K562 (cell line): ENCODE measurements around the gene PKD1L1. TPM values are rescaled to one million over a fixed set of nuclear protein-coding genes. Genes with fewer than 3 reads are reported as not detected.

Experiments
- CTBP1 ChIP-seq: fragments of 450-650 bp; IDR thresholded peaks from 2 replicates; pipeline ENCODE4 v1.6.1; 2016; ENCODE audit warnings: borderline replicate concordance
- GTF2F1 ChIP-seq: IDR thresholded peaks from 2 replicates; pipeline ENCODE4 v1.6.1; 2011; ENCODE audit warnings: low read depth, low read length, improper control_type of control experiment
- HDAC2 ChIP-seq: fragments of 450-650 bp; IDR thresholded peaks from 2 replicates; pipeline ENCODE4 v1.6.1; 2016; ENCODE audit warnings: mild to moderate bottlenecking
- MCM7 ChIP-seq, 2 experiments: fragments of 450-650 bp; IDR thresholded peaks; 2 replicates each; pipeline ENCODE4 v1.6.1; 2016 to 2018
- RNF2 ChIP-seq: sonication (generic); IDR thresholded peaks from 2 replicates; pipeline ENCODE4 v1.6.1; 2016
- SNRNP70 ChIP-seq: fragments of 200-400 bp; formaldehyde crosslinking; optimal IDR thresholded peaks from 2 replicates; pipeline ENCODE3; 2017; ENCODE audit warnings: low read depth, low read length
- TEAD4 ChIP-seq, 2 experiments: sonication (generic) in 1 of 2; formaldehyde crosslinking in 1 of 2; IDR thresholded peaks; 2 replicates each; pipeline versions ENCODE4 v1.6.1 to v1.8.0; 2012 to 2022; ENCODE audit warnings: borderline replicate concordance in 1 of 2, inconsistent platforms in 1 of 2, low read length in 1 of 2, mild to moderate bottlenecking in 1 of 2, missing genetic modification reagents in 1 of 2
- ZC3H4 ChIP-seq: sonication (generic); formaldehyde crosslinking; IDR thresholded peaks from 2 replicates; pipeline ENCODE4 v1.9.0; 2021; ENCODE audit warnings: missing genetic modification reagents, borderline replicate concordance
- polyA plus RNA-seq, 8 experiments: library from polyadenylated mRNA; depleted of rRNA in 4 of 8; stranded (reverse) in 5 of 8; unstranded in 3 of 8; fragments of >200 nt; fragmentation: Nextera tagmentation in 2 of 8; fragmentation: Illumina TruSeq in 1 of 8; extraction: Ambion mirVana in 2 of 8; extraction: Trizol in 1 of 8; gene quantifications; 2 replicates each; pipeline versions ENCODE4 v1.2.1 to v1.2.3, GENCODE V29; 2011 to 2014; ENCODE audit warnings: inconsistent platforms in 1 of 8, missing spikeins in 1 of 8
- total RNA-seq, 7 experiments: library from RNA; depleted of rRNA in 6 of 7; stranded (reverse); fragments of >200 nt in 6 of 7; fragmentation: Illumina TruSeq in 2 of 7; extraction: Trizol in 2 of 7; gene quantifications; 2 replicates each; pipeline versions ENCODE4 v1.2.1 to v1.2.3, GENCODE V29; 2011 to 2021; ENCODE audit warnings: low replicate concordance in 1 of 7
- TF ChIP-seq, protein P1 (sequence below): IDR thresholded peaks from 3 replicates; pipeline ENCODE4 v1.6.1; 2011; ENCODE audit warnings: borderline replicate concordance, mild to moderate bottlenecking; ENCODE audit not compliant: insufficient read length, insufficient read depth
- TF ChIP-seq, protein P2 (sequence below): fragments of 450-650 bp; formaldehyde crosslinking; IDR thresholded peaks from 2 replicates; pipeline ENCODE4 v1.4.0; 2020; ENCODE audit warnings: mild to moderate bottlenecking, mixed read lengths
- TF ChIP-seq, protein P3 (sequence below): fragments of 200-600 bp; sonication (generic); IDR thresholded peaks from one replicate; pipeline ENCODE4 v1.6.1; 2012; ENCODE audit warnings: mild to moderate bottlenecking, low read depth, low read length, inconsistent platforms
- TF ChIP-seq, protein P4 (sequence below): fragments of 450-650 bp; formaldehyde crosslinking; IDR thresholded peaks from 2 replicates; pipeline ENCODE4 v1.4.0; 2022; ENCODE audit warnings: mild to moderate bottlenecking, moderate library complexity

Gene PKD1L1
- total and polyA plus RNA-seq, 9 of the 15 experiments (the other 6 are each of a cell fraction or from before 2014, with no cell fraction given), result 0.01 to 0.02 TPM; not detected in 7

DNA sequence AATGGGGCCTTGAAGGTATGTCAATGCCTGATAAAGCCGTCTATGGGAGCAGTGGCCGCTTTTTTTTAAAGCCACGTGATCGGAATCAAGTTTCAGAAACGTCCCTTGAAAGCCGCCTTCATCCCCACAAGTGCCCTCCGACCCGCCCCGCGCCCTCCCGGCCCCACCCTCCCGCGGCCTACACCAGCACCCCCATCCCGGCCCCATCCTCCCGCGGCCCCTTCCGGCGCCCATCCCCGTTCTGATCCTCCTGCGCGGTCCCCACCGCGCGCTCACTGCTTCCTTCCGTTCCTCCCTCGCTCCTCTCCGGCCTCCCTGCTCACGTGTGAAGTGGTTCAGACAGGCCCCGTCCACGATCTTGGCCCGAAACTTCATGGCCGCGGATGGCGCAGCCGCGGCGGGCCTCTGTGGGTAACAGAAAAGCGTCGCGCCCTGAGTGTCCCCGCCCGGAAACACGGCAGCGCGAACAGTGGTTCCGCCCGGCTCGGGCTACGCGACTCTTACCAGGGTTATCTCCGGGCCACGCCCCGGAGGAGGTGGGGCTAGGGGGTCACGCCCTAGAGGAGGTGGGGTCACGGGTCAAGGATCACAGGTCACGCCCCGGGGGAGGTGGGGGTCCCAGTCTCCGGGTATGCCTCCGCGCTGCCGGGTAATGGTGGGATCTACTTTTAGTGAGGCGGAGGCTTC, 31.0 kb upstream of the PKD1L1 start, which contains the start of gene HUS1 (continued):
- TF ChIP-seq HDAC2 (peak; percentile 68; the same call in 1 of the 2 replicates), GTF2F1 (peak; percentile 71; the same call in 1 of the 2 replicates), CTBP1 (peak; percentile 84; the same call in 1 of the 2 replicates), RNF2 (no peak; the same call in none of the 2 replicates), TEAD4 (IDR thresholded peaks at IDR 0.05; ENCODE audit: low read length) (no peak; the same call in 1 of the 2 replicates), TEAD4 (CRISPR knock-in tag; IDR thresholded peaks at IDR 0.05; ENCODE audit: borderline replicate concordance) (no peak), SNRNP70 (no peak), ZC3H4 (no peak), MCM7 (IDR thresholded peaks at IDR 0.05) (no peak)
- TF ChIP-seq, protein P1, sequence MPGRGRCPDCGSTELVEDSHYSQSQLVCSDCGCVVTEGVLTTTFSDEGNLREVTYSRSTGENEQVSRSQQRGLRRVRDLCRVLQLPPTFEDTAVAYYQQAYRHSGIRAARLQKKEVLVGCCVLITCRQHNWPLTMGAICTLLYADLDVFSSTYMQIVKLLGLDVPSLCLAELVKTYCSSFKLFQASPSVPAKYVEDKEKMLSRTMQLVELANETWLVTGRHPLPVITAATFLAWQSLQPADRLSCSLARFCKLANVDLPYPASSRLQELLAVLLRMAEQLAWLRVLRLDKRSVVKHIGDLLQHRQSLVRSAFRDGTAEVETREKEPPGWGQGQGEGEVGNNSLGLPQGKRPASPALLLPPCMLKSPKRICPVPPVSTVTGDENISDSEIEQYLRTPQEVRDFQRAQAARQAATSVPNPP, result no peak
- TF ChIP-seq, protein P2, sequence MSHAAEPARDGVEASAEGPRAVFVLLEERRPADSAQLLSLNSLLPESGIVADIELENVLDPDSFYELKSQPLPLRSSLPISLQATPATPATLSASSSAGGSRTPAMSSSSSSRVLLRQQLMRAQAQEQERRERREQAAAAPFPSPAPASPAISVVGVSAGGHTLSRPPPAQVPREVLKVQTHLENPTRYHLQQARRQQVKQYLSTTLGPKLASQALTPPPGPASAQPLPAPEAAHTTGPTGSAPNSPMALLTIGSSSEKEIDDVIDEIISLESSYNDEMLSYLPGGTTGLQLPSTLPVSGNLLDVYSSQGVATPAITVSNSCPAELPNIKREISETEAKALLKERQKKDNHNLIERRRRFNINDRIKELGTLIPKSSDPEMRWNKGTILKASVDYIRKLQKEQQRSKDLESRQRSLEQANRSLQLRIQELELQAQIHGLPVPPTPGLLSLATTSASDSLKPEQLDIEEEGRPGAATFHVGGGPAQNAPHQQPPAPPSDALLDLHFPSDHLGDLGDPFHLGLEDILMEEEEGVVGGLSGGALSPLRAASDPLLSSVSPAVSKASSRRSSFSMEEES, result peak; percentile 67
- TF ChIP-seq, protein P3, sequence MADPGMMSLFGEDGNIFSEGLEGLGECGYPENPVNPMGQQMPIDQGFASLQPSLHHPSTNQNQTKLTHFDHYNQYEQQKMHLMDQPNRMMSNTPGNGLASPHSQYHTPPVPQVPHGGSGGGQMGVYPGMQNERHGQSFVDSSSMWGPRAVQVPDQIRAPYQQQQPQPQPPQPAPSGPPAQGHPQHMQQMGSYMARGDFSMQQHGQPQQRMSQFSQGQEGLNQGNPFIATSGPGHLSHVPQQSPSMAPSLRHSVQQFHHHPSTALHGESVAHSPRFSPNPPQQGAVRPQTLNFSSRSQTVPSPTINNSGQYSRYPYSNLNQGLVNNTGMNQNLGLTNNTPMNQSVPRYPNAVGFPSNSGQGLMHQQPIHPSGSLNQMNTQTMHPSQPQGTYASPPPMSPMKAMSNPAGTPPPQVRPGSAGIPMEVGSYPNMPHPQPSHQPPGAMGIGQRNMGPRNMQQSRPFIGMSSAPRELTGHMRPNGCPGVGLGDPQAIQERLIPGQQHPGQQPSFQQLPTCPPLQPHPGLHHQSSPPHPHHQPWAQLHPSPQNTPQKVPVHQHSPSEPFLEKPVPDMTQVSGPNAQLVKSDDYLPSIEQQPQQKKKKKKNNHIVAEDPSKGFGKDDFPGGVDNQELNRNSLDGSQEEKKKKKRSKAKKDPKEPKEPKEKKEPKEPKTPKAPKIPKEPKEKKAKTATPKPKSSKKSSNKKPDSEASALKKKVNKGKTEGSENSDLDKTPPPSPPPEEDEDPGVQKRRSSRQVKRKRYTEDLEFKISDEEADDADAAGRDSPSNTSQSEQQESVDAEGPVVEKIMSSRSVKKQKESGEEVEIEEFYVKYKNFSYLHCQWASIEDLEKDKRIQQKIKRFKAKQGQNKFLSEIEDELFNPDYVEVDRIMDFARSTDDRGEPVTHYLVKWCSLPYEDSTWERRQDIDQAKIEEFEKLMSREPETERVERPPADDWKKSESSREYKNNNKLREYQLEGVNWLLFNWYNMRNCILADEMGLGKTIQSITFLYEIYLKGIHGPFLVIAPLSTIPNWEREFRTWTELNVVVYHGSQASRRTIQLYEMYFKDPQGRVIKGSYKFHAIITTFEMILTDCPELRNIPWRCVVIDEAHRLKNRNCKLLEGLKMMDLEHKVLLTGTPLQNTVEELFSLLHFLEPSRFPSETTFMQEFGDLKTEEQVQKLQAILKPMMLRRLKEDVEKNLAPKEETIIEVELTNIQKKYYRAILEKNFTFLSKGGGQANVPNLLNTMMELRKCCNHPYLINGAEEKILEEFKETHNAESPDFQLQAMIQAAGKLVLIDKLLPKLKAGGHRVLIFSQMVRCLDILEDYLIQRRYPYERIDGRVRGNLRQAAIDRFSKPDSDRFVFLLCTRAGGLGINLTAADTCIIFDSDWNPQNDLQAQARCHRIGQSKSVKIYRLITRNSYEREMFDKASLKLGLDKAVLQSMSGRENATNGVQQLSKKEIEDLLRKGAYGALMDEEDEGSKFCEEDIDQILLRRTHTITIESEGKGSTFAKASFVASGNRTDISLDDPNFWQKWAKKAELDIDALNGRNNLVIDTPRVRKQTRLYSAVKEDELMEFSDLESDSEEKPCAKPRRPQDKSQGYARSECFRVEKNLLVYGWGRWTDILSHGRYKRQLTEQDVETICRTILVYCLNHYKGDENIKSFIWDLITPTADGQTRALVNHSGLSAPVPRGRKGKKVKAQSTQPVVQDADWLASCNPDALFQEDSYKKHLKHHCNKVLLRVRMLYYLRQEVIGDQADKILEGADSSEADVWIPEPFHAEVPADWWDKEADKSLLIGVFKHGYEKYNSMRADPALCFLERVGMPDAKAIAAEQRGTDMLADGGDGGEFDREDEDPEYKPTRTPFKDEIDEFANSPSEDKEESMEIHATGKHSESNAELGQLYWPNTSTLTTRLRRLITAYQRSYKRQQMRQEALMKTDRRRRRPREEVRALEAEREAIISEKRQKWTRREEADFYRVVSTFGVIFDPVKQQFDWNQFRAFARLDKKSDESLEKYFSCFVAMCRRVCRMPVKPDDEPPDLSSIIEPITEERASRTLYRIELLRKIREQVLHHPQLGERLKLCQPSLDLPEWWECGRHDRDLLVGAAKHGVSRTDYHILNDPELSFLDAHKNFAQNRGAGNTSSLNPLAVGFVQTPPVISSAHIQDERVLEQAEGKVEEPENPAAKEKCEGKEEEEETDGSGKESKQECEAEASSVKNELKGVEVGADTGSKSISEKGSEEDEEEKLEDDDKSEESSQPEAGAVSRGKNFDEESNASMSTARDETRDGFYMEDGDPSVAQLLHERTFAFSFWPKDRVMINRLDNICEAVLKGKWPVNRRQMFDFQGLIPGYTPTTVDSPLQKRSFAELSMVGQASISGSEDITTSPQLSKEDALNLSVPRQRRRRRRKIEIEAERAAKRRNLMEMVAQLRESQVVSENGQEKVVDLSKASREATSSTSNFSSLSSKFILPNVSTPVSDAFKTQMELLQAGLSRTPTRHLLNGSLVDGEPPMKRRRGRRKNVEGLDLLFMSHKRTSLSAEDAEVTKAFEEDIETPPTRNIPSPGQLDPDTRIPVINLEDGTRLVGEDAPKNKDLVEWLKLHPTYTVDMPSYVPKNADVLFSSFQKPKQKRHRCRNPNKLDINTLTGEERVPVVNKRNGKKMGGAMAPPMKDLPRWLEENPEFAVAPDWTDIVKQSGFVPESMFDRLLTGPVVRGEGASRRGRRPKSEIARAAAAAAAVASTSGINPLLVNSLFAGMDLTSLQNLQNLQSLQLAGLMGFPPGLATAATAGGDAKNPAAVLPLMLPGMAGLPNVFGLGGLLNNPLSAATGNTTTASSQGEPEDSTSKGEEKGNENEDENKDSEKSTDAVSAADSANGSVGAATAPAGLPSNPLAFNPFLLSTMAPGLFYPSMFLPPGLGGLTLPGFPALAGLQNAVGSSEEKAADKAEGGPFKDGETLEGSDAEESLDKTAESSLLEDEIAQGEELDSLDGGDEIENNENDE, result no peak
- TF ChIP-seq, protein P4, sequence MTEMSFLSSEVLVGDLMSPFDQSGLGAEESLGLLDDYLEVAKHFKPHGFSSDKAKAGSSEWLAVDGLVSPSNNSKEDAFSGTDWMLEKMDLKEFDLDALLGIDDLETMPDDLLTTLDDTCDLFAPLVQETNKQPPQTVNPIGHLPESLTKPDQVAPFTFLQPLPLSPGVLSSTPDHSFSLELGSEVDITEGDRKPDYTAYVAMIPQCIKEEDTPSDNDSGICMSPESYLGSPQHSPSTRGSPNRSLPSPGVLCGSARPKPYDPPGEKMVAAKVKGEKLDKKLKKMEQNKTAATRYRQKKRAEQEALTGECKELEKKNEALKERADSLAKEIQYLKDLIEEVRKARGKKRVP, result peak; percentile 43
